C4-2B (cell line): ENCODE results near the gene TEDC1.

Experiments
- H3K27ac ChIP-seq: fragments of 450-650 bp; 2 replicates; pipeline ENCODE4 v1.5.1; 2017
- ZFX ChIP-seq: fragments of 450-650 bp; IDR thresholded peaks from 2 replicates; pipeline ENCODE4 v1.6.1; 2017
- TF ChIP-seq, protein P1 (sequence below): fragments of 450-650 bp; conservative IDR thresholded peaks from 2 replicates; pipeline ENCODE4 v1.5.1; 2017; ENCODE audit warnings: mild to moderate bottlenecking

TEDC1 gene

DNA sequence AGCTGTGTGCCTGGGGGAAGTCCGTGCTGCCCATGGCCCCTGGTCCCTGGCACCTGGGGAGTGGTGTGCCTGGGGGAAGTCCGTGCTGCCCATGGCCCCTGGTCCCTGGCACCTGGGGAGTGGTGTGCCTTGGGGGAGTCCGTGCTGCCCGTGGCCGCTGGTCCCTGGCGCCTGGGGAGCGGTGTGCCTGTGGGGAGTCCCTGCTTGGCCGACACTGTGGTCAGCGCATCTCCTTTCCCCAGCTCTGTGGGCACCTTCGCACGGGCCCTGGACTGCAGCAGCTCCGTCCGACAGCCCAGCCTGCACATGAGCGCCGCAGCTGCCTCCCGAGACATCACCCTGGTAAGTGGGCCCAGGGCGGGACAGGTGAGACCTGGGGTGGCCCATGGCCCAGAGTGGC, 30.9 kb upstream of the TEDC1 start:
- no peak for TF ChIP-seq ZFX
- TF ChIP-seq, protein P1, sequence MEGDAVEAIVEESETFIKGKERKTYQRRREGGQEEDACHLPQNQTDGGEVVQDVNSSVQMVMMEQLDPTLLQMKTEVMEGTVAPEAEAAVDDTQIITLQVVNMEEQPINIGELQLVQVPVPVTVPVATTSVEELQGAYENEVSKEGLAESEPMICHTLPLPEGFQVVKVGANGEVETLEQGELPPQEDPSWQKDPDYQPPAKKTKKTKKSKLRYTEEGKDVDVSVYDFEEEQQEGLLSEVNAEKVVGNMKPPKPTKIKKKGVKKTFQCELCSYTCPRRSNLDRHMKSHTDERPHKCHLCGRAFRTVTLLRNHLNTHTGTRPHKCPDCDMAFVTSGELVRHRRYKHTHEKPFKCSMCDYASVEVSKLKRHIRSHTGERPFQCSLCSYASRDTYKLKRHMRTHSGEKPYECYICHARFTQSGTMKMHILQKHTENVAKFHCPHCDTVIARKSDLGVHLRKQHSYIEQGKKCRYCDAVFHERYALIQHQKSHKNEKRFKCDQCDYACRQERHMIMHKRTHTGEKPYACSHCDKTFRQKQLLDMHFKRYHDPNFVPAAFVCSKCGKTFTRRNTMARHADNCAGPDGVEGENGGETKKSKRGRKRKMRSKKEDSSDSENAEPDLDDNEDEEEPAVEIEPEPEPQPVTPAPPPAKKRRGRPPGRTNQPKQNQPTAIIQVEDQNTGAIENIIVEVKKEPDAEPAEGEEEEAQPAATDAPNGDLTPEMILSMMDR: no peak
- no peak overlapping the region for H3K27ac ChIP-seq

DNA sequence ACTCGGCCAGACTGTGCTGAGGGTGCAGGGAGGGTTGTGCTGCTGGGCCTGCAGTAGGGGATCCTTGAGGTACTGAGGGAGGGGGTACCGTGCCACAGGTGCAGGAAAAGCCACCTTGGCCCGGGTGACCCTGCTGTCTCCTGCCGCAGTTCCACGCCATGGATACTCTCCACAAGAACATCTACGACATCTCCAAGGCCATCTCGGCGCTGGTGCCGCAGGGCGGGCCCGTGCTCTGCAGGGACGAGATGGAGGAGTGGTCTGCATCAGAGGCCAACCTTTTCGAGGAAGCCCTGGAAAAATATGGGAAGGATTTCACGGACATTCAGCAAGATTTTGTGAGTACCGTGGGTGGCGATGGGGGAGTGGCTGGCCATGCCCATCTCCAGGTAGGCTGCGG, 30.4 kb upstream of the TEDC1 start:
- TF ChIP-seq ZFX: no peak
- TF ChIP-seq, protein P1: no peak
- no peak overlapping the region for H3K27ac ChIP-seq

DNA sequence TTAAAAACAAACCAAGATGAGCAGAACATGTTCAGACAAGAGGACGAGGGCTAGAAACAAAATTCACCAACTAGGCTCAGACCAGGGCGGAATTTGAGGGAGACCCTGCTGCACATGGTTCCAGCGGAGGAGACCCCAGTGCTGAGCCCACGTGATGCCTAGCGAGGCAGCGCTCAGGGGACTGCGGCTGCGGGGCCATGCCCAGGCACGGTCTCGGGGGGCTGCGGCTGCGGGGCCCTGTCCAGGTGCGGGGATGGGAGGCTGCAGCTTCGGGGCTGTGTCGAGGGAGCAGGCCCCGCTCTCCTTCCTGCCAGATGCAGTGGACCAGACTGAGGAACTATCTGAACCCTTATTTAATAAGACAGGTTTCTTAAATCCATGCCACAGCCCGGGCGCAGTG, 29.1 kb upstream of the TEDC1 start:
- H3K27ac ChIP-seq: no peak overlapping the region
- TF ChIP-seq, protein P1: no peak
- no peak for TF ChIP-seq ZFX

DNA sequence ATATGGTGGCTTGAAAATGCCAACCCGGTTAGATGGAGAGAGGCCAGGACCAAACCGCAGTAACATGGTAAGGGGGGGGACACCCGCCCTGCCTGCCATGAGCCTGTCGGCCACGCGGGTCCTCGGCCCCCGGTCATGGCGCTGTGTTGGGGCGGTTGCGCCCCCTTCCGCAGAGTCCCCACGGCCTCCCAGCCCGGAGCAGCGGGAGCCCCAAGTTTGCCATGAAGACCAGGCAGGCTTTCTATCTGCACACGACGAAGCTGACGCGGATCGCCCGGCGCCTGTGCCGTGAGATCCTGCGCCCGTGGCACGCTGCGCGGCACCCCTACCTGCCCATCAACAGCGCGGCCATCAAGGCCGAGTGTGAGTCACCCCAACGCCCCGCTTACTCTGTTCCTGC, 26.5 kb upstream of the TEDC1 start:
- no peak for TF ChIP-seq ZFX
- TF ChIP-seq, protein P1: no peak
- H3K27ac ChIP-seq: no peak overlapping the region

DNA sequence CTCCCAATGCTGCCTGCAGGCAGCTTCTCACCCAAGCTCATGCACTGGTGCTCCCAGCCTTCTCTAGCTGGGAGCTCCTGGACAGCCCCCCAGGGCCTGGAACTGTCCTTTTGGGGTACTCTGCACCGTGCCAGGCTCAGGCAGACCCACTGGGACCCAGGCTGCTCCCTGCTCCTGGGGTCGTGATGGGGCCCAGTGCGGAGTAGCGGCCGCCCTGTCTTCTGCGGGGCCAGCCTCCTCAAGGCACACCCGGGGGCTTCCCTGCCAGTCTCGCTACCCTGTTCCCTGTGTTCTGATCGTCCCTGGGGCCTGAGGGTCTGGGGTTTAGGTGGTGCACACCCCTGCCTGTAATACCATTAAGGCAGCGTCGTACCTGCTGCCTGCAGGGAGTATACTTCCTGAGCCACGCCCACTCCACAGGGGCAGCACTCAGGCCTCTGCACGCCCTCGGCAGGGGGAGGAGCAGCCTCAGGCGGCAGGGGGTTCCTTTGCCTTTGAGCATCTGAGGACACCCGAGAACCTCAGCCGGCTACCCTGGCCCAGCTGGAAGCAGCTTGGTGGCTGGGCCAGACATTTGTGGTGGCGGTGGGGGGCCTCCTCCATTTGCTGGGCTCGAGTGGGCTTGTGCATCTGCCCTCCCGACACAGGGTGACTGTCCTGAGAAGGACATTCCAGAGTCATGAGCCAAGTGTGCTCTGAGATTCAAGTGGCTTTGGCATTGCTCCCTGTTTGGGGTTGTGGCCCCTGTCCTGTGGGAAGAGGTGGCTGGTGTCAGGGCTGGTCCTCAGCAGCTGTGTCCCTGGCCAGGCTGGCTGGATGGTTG, 25.6 kb upstream of the TEDC1 start:
- TF ChIP-seq ZFX: no peak
- TF ChIP-seq, protein P1: no peak
- H3K27ac ChIP-seq: peak overlapping the region; percentile 91

DNA sequence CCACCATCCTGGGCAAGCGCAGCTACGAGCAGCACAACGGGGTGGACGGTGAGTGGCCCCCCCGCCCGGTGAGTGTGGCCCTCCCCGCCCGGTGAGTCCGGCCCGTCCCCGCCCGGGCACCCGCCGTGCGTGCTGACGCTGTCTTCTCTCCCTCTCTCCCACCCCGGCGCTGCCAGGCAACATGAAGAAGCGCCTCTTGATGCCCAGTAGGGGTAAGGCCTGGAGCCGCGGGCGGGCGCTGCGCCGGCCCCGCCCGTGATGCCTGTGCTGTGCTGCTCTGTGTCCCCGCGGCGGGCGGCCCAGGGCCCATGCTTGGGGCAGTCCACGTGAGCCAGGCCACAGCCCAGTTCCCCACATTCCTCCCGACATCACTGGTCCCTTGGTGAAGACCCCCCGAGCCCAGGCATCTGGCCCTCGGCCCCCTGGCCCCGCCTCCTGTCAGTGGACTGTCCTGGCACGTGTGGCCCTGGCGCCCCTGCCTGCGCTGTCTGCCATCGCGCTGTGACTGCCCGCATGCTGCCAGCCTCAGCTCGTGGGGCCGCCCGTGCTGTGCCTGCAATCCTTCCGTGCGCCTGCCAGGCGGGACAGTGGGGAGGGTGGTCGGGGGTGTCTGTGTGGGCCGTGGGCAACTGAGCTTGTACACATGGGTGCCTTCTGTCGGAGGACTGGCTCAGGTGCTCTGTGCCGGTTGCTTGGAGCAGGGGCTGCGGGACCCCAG, 24.4 kb upstream of the TEDC1 start:
- H3K27ac ChIP-seq: peak overlapping the region; percentile 91
- TF ChIP-seq, protein P1: no peak
- TF ChIP-seq ZFX: peak; percentile 48; the same call in 1 of the 2 replicates
